SK-N-SH treated with all-trans-retinoic acid at 6 μM for 48 hours (cell line): Measurements from ENCODE around the gene CPNE4.

ENCODE experiments used
- ATAC-seq: fragments of 200-7000 bp; cut with Tn5 transposase; 3 replicates; pipeline ENCODE4 v1.9.1; 2020; ENCODE audit warnings: mild to moderate bottlenecking, moderate library complexity
- ARNTL ChIP-seq: fragments of 450-650 bp; formaldehyde crosslinking; IDR thresholded peaks from 2 replicates; pipeline ENCODE4 v1.5.0; 2020; ENCODE audit warnings: low read depth, mild to moderate bottlenecking, moderate library complexity, borderline replicate concordance
- BACH2 ChIP-seq: fragments of 250-450 bp; sonication (Bioruptor Pico); IDR thresholded peaks from 2 replicates; pipeline ENCODE4 v1.9.0; 2021; ENCODE audit warnings: mild to moderate bottlenecking, borderline replicate concordance
- CSDC2 ChIP-seq: fragments of 250-450 bp; sonication (Bioruptor Pico); IDR thresholded peaks from 2 replicates; pipeline ENCODE4 v1.5.0; 2020; ENCODE audit warnings: mild to moderate bottlenecking, moderate library complexity
- CSRNP3 ChIP-seq: fragments of 250-450 bp; sonication (Bioruptor Pico); IDR thresholded peaks from 2 replicates; pipeline ENCODE4 v1.5.1; 2021; ENCODE audit warnings: mild to moderate bottlenecking, moderate library complexity
- ESRRG ChIP-seq: fragments of 250-450 bp; sonication (Bioruptor Pico); IDR thresholded peaks from 2 replicates; pipeline ENCODE4 v1.6.1; 2021; ENCODE audit warnings: mild to moderate bottlenecking
- GLIS3 ChIP-seq: fragments of 250-450 bp; sonication (Bioruptor Pico); IDR thresholded peaks from 2 replicates; pipeline ENCODE4 v1.5.0; 2020; ENCODE audit warnings: mild to moderate bottlenecking, moderate library complexity
- ISL1 ChIP-seq: fragments of 250-450 bp; sonication (Bioruptor Pico); IDR thresholded peaks from 2 replicates; pipeline ENCODE4 v2.1.2; 2022; ENCODE audit warnings: mild to moderate bottlenecking, moderate library complexity
- OSR1 ChIP-seq: fragments of 250-450 bp; sonication (Bioruptor Pico); IDR thresholded peaks from 2 replicates; pipeline ENCODE4 v1.8.0; 2022; ENCODE audit warnings: moderate library complexity, mild to moderate bottlenecking, inconsistent platforms
- PATZ1 ChIP-seq: fragments of 250-450 bp; sonication (Bioruptor Pico); IDR thresholded peaks from 2 replicates; pipeline ENCODE4 v1.8.0; 2020; ENCODE audit warnings: mild to moderate bottlenecking, moderate library complexity, borderline replicate concordance
- PPARA ChIP-seq: fragments of 250-450 bp; sonication (Bioruptor Pico); IDR thresholded peaks from 2 replicates; pipeline ENCODE4 v1.5.0; 2020; ENCODE audit warnings: mild to moderate bottlenecking, borderline replicate concordance
- RARB ChIP-seq: fragments of 250-450 bp; sonication (Bioruptor Pico); IDR thresholded peaks from 2 replicates; pipeline ENCODE4 v1.8.0; 2021; ENCODE audit warnings: mild to moderate bottlenecking, moderate library complexity
- SNAI2 ChIP-seq: fragments of 250-450 bp; sonication (Bioruptor Pico); IDR thresholded peaks from 2 replicates; pipeline ENCODE4 v1.5.0; 2020; ENCODE audit warnings: mild to moderate bottlenecking, moderate library complexity
- TCF4 ChIP-seq: fragments of 250-450 bp; sonication (Bioruptor Pico); IDR thresholded peaks from 2 replicates; pipeline ENCODE4 v1.8.0; 2021; ENCODE audit warnings: mild to moderate bottlenecking, moderate library complexity, borderline replicate concordance
- TSHZ2 ChIP-seq: fragments of 250-450 bp; sonication (Bioruptor Pico); IDR thresholded peaks from 2 replicates; pipeline ENCODE4 v1.5.0; 2020; ENCODE audit warnings: mild to moderate bottlenecking, moderate library complexity
- ZC3H10 ChIP-seq: fragments of 250-450 bp; sonication (Bioruptor Pico); IDR thresholded peaks from 2 replicates; pipeline ENCODE4 v1.5.1; 2021; ENCODE audit warnings: mild to moderate bottlenecking, moderate library complexity
- ZFP3 ChIP-seq: fragments of 250-450 bp; sonication (Bioruptor Pico); IDR thresholded peaks from 2 replicates; pipeline ENCODE4 v1.5.0; 2020; ENCODE audit warnings: mild to moderate bottlenecking, moderate library complexity
- ZFP30 ChIP-seq: fragments of 450-650 bp; formaldehyde crosslinking; IDR thresholded peaks from 2 replicates; pipeline ENCODE4 v1.5.0; 2022; ENCODE audit warnings: mild to moderate bottlenecking, moderate library complexity
- ZNF565 ChIP-seq: fragments of 450-650 bp; formaldehyde crosslinking; conservative IDR thresholded peaks from 2 replicates; pipeline ENCODE4 v1.5.0; 2020; ENCODE audit warnings: low read depth, mild to moderate bottlenecking, moderate library complexity
- ZNF70 ChIP-seq: fragments of 450-650 bp; formaldehyde crosslinking; IDR thresholded peaks from 2 replicates; pipeline ENCODE4 v1.5.0; 2020; ENCODE audit warnings: mild to moderate bottlenecking, moderate library complexity
- ZNF8 ChIP-seq: fragments of 450-650 bp; formaldehyde crosslinking; IDR thresholded peaks from 2 replicates; pipeline ENCODE4 v1.5.0; 2020; ENCODE audit warnings: mild to moderate bottlenecking, moderate library complexity
- TF ChIP-seq, protein P1 (sequence below): fragments of 250-450 bp; sonication (Bioruptor Pico); IDR thresholded peaks from 2 replicates; pipeline ENCODE4 v1.5.1; 2020; ENCODE audit warnings: low read depth, mild to moderate bottlenecking, moderate library complexity

The CPNE4 gene

DNA sequence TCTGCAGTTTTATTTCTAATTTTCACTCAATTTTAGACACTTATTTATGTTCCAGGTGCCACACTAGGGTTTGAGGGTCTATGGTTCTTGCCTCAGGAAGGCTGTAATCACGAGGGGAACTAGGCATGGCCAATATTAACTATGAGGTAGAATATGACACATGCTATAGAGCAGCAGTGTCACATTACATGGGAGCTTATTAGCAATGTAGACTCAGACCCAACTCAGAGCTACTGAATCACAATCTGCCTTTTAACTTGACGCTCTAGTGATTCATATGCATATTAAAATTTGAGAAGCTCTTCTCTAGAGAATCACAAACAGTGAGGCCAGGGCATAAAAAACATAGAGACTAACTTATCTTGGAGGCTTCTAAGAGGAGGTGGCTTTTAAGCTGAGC lies 499.2 kb downstream of the CPNE4 start:
- peak; percentile 63; the same call in 2 of the 3 replicates for ATAC-seq
- TF ChIP-seq ZFP30 (CRISPR knock-in tag) (no peak), ARNTL (CRISPR knock-in tag) (no peak), CSDC2 (CRISPR knock-in tag) (no peak), GLIS3 (CRISPR knock-in tag) (no peak), ESRRG (CRISPR knock-in tag) (no peak), PATZ1 (no peak), TSHZ2 (no peak), PPARA (CRISPR knock-in tag) (no peak), RARB (CRISPR knock-in tag) (no peak), TCF4 (CRISPR knock-in tag) (no peak), ISL1 (no peak), SNAI2 (no peak), BACH2 (CRISPR knock-in tag) (no peak), OSR1 (CRISPR knock-in tag) (no peak), ZC3H10 (no peak)
- TF ChIP-seq, protein P1, sequence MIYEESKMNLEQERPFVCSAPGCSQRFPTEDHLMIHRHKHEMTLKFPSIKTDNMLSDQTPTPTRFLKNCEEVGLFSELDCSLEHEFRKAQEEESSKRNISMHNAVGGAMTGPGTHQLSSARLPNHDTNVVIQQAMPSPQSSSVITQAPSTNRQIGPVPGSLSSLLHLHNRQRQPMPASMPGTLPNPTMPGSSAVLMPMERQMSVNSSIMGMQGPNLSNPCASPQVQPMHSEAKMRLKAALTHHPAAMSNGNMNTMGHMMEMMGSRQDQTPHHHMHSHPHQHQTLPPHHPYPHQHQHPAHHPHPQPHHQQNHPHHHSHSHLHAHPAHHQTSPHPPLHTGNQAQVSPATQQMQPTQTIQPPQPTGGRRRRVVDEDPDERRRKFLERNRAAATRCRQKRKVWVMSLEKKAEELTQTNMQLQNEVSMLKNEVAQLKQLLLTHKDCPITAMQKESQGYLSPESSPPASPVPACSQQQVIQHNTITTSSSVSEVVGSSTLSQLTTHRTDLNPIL (CRISPR knock-in tag): no peak

GRCh38 chr3:131535131-131535530 lies 499.7 kb downstream of the CPNE4 start:
- peak; percentile 34; the same call in 2 of the 3 replicates for ATAC-seq
- TF ChIP-seq ZFP30 (CRISPR knock-in tag) (no peak), RARB (CRISPR knock-in tag) (no peak), BACH2 (CRISPR knock-in tag) (no peak), TSHZ2 (no peak), ZNF70 (CRISPR knock-in tag) (no peak), ARNTL (CRISPR knock-in tag) (no peak)

- no peak for ATAC-seq
- TF ChIP-seq ZNF8: no peak
- TF ChIP-seq PATZ1: no peak
- no peak for TF ChIP-seq ZFP3
- TF ChIP-seq CSRNP3 (CRISPR knock-in tag): no peak
- TF ChIP-seq ZNF565 (CRISPR knock-in tag): no peak
- no peak for TF ChIP-seq OSR1 (CRISPR knock-in tag)
- TF ChIP-seq TSHZ2: no peak
- TF ChIP-seq PPARA (CRISPR knock-in tag): no peak
- TF ChIP-seq GLIS3 (CRISPR knock-in tag): no peak
- no peak for TF ChIP-seq BACH2 (CRISPR knock-in tag)
- TF ChIP-seq, protein P1 (CRISPR knock-in tag): no peak
- TF ChIP-seq ISL1: no peak
- TF ChIP-seq ZFP30 (CRISPR knock-in tag): no peak
Measured at GRCh38 chr3:131532645-131533044, 502.2 kb downstream of the CPNE4 start.
